ENCODE measurements around the gene ASXL3.

DNA sequence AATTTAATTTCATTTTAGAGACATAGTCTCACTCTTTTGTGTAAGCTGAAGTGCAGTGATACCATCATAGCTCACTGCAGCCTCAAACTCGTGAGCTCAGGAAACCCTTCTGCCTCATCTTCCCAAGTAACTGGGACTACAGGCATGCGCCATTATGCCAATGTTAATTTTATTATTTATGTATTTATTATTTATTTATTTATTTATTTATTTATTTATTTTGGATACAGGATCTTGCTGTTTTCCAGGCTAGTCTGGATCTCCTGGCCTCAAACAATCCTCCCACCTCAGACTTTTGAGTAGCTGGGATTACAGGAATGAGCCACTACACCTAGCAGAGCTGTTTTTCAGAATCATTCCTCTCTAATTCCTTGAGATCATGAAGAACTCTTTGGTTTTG is 99.9 kb downstream of the ASXL3 start:
- TF ChIP-seq RAD21 (conservative IDR thresholded peaks at IDR 0.05), result no peak
- TF ChIP-seq POLR2AphosphoS5 (IDR thresholded peaks at IDR 0.05), result no peak
- TF ChIP-seq REST (IDR thresholded peaks at IDR 0.05; ENCODE audit: borderline replicate concordance), result no peak
- TF ChIP-seq CTCF (IDR thresholded peaks at IDR 0.05; ENCODE audit: poor library complexity, severe bottlenecking), result no peak
- TF ChIP-seq SMC3 (conservative IDR thresholded peaks at IDR 0.05; ENCODE audit: poor library complexity), result no peak
- TF ChIP-seq EZH2 (IDR thresholded peaks at IDR 0.05; ENCODE audit: borderline replicate concordance, insufficient read depth, low read length, poor library complexity, severe bottlenecking), result no peak
- TF ChIP-seq TAF1 (IDR thresholded peaks at IDR 0.05; ENCODE audit: low read depth), result no peak

All from neural cell (in vitro differentiated cells).